GM19328 (cell line): ENCODE measurements around the gene BCAN.

Source experiments
- ATAC-seq: cut with Tn5 transposase; IDR thresholded peaks from one replicate; pipeline ENCODE4 v1.9.1; 2021; ENCODE audit warnings: mild to moderate bottlenecking, moderate library complexity; ENCODE audit not compliant: unreplicated experiment

BCAN gene

GRCh38 chr1:156692925-156693847, 51.3 kb downstream of the BCAN start:
- ATAC-seq = no peak

DNA sequence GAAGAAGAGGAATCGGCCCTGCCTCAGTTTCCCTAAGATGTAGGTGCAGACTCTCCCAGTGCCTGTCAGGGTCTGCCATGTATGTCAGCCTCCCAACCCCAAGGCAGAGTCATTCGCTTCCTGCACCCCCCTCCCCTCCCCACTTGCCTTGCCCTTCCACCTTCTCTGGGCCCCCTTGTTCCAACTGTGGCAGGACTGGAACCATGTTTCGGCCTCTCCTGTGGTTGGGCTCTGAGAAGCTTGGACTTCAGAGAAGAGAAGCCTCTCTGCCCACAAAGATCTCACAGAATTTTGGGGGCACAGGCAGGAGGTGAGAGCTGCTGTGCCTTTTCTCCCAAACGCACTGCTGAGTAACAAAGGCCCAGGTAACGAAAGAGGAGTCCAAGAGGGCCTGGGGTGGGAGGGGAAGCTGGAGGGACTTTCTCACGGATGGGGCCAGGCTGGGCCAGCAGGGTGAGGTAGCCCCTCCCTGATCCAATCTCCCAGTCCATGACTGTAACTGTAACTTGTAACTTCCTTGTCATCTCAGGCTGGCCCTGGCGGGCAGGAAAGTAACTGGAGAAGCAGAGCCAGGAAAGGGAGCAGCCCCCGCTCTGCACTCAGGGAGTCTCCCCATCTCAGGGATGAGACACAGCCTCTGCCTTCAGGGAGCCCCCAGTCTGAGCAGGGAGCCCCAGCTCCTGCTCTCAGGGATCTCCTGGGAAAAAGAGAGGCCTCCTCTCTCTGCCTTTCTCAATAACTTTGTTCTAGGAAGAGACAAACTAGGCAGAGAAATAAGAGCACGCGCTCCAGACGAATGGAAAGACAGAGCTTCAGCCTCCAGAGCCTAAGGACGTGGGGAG, 52.2 kb downstream of the BCAN start:
- no peak for ATAC-seq

DNA sequence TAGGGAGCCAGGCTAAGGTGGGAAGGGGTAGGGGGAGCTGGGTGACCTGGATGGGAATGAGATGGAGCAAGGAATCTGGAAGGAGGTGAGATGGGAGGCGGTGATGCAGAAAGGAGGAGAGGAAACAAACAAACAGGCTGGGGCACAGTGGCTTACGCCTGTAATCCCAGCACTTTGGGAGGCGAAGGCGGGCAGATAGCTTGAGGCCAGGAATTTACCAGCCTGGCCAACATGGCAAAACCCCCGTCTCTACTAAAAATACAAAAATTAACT, 52.7 kb downstream of the BCAN start:
- no peak for ATAC-seq

DNA sequence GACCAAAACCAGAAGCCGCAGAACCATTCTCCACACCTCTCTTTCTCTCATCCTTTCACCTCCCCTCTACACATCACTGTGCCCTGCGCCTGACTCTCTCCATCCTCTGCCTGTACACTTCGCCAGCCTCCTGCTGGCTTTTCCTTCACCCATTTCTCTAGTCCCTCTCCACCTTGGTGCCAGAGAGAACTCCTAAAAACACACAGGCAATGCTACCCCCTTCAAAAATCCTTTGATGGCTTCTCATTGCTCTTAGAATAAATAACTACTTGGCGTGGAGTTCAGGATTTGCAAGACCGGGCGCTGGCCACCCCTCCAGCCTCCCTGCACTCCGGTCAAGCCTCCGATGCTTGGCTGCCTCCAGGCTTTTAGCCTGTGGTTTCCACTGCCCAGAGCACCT, 54.8 kb downstream of the BCAN start:
- ATAC-seq = no peak

- no peak for ATAC-seq
Measured at GRCh38 chr1:156697481-156697880, 55.6 kb downstream of the BCAN start.

GRCh38 chr1:156698995-156699394, 57.1 kb downstream of the BCAN start:
- no peak for ATAC-seq

GRCh38 chr1:156700736-156701531, 59.0 kb downstream of the BCAN start:
- ATAC-seq = no peak

- no peak for ATAC-seq
Measured at GRCh38 chr1:156703336-156703735, 61.4 kb downstream of the BCAN start.

DNA sequence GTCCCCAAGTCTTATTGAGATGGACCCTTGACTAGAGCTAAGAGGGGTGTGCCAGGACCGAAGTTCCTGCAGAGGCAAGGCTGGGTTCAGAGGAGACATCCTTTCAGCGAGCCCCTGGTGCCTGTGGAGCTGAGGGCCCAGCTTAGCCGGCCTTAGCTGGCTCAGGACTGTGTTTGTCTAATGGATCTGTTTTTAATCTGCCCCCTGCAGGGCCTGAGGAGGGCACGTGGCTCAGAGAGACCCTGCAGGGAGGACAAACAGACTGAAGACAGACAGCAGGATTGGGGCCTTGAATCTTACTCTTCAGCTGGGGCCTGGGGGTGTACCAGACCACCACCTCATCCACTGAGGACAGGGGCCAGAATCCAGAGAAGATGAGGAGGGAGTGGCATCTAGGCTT, 61.8 kb downstream of the BCAN start:
- ATAC-seq = no peak

DNA sequence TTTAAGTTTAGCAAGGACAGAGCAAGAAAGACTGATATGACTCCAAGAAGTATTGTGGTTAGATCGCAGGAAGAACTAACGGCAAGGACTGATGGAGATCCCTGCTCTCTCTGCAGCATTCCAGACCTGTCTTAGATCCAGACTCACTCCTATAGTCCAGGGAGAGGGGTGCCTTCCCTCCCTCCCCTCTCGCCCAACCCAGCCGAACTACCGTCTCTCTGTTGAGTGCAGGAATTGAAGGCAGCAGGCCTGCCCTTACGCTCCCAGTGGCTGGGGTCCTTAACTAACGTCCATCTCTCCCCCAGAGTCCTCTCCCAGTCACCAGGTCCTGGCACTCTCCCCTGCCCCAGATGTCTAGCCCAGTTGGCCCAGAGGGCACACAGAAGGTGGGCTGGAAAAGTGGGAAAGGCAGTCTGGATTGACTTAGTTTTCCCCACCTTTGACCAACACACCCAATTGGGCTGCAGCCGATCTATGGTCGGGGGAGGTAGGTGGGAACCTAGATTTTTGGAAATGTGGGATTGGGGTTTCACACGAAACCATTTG, 62.3 kb downstream of the BCAN start:
- no peak for ATAC-seq

DNA sequence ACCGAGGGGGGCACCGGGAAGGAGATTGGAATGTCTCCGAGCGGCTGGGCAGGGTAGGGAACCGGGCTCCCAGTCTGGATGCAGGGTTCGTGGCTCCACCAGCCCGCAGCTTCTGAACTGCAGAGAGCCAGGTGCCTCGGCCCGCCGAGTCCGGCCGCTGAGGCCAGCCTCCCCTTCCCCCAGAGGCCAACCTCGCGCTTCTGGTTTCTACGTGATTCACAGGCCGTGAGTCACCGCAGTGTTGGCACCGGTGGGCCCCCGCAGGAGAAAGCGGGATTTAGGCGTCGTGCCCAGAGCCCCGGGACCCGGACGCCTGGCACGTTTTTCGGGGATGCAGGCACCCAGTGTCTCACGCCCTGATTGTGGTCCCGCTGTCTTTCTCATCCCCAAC, 63.0 kb downstream of the BCAN start:
- no peak for ATAC-seq

DNA sequence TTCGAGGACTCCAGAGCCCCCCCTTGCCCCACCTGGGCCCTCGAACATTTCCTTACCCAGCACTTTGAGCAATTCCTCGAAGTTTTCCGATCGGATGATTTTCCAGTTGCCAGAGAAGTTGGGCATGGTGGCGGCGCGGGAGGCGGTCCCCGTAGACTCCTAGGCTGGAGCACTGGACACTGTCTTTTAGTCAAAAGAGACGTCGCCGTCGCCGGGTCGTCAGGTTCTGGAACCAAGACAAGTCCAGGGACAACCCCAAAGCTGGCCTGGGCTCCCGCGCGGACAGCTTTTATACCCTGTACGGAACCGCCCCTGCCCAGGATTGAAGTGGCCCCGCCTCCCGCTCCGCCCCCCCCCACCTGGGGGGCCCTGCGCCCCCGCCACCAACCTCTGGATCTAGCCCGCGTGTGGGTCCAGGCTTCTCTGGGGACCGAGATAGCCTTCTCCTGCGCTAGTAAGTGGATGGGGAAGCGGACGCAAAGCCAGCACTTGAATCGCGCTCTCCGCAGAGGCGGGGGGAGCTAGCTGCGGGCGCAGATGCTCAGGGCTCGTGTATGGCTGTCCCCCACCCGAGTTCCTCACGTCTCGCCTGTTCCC, 63.5 kb downstream of the BCAN start, which contains the start of gene CRABP2:
TSS of gene CRABP2 (minus strand) at position 263 of the 597 bp plus-strand sequence. CDS start at position 126, 137 bp downstream.
- no peak for ATAC-seq

- ATAC-seq = no peak
Measured at GRCh38 chr1:156705918-156706656, 64.2 kb downstream of the BCAN start.

GRCh38 chr1:156706657-156707416, 64.9 kb downstream of the BCAN start:
- ATAC-seq = no peak

DNA sequence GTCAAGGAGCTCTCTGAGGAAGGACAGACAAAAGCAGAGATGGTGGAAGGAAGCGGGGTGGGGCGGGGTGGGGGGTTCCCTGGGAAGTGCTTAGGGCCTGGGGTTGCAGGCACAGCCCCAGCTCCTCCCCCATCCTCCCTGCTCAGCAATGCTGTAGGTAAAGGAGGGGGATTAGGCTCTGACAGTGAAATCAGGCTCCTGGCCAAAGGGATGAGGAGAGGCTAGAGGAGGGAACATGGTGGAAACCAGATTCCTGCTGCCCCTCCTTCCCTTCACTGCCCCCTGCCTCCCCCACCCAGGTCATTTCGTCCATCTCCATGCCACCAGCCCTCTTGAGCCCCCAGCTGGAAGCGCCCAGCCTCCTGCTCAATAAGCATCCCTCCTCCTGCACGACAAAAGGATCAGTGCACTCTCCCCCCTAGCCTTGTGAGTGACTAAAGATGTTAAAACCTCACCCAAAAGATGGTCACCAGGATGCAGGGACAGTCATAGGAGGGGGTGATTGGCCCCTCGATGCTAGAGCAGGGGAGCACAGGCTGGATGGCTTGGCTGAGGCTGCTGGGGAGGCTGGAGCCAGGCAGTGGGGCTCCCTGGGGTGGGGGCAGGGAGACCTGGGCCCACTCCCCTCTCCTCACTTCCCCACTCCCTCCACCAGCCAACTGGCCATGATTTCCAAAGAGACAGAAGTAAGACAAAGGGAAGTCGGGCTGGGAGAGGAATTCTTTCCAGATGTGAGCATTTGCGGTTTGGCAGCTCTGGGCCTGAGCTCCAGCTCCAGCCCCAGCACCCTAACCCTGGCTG, 65.7 kb downstream of the BCAN start:
- no peak for ATAC-seq

DNA sequence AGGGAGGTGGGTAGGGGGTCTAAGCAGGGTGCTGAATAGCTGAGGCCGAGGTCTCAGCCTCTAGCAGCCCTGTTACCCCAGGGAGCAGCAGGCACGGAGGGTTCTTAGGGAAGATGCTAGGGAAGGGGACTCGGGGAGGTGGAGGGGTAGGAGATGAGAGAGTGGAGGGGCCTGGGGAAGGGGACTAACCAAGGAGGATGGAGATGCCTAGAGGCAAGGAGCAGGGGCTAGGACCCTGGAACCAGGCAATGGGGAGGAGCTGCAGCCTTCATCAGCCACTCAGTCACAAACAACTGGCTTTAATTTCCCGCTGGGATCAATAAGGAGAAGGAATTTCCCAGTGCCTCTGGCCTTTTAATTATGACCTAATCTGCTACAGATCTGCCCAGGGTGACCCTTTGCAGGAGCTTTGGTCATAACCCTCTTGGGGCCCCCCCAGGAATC, 66.3 kb downstream of the BCAN start:
- no peak for ATAC-seq

GRCh38 chr1:156709031-156709430, 67.1 kb downstream of the BCAN start:
- ATAC-seq = no peak
